HG02678 (cell line): ENCODE measurements around the gene PSMB1.

Experiments used
- ATAC-seq: cut with Tn5 transposase; IDR thresholded peaks from one replicate; pipeline ENCODE4 v1.9.1; 2021; ENCODE audit warnings: mild to moderate bottlenecking, moderate library complexity; ENCODE audit not compliant: unreplicated experiment

PSMB1 gene

DNA sequence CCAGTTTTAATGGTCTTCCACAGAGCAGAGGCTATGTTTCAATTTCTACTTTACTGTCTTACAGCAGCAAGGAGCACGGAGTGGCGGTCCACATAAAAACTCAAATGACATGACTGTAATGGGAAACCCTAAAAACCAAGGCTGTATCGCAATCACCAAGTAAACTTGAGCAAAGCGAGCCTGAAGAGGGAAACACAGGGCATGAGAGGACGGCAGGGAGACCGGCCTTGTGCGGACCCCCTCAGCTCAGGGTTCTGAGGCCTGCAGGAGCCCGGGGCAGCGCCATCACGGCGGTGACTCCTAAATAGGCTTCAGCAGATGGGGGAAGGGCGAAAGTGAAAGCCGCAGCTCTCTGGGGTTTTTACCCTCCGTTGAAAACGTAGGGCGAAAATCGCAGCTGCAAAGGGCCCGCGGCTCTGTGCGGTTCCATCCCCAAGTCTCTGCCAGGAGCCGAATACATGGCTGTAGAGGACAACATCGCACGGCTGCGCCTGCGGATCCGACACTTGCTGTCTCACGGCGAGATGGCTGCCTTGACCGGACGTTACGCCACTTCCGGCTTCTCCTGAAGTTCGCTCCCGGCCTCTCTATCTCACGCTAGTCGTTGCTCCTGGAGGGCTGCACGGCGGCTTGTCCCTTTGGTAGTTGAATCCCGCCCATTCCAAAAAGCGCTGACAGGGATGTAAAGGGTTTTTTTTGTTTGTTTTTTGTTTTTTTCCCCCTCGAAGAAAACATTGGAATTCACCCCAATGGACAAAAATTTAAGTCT, at the start of gene PSMB1:
Gene PSMB1, minus strand, starts transcription at position 543 of the 769 bp plus-strand sequence. Its CDS starts 65 bp downstream, at position 478.
- peak; percentile 56 for ATAC-seq

DNA sequence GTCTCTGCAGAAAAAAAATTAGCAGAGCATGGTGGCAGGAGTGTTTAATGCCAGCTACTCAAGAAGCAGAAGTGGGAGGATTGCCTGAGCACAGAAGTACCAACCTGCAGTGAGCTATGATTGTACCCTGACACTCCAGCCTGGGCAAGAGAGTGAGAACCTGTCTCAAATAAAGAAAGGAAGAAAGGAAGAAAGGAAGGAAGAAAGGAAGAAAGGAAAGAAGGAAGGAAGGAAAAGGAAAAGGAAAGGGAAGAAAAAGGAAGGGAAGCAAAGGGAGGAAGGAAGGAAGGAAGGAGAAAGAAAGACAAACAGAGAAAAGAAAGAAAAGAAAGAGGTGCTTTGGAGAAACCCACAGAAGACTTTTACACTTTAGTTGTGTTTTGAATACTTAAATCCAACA, 44.2 kb upstream of the PSMB1 start:
- no peak for ATAC-seq

DNA sequence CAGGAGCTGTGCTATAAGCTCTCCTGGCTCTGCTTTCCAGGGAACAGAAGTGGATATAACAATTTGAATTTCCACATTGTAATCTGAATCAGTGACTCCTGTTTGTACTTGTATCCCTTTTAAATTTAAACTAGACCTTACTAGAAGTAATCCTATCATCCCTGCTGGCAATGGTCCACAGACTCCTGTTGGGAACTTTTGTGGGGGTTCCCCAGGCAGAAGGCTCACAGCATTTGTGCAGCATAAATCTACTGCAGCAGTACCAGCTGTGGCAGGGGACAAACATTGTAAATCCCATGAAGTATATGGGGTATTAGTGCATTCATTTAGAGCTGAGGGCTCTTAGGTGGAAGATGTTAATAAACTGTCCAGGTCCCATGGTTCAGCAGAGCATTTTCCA, 43.3 kb upstream of the PSMB1 start:
- ATAC-seq = no peak

DNA sequence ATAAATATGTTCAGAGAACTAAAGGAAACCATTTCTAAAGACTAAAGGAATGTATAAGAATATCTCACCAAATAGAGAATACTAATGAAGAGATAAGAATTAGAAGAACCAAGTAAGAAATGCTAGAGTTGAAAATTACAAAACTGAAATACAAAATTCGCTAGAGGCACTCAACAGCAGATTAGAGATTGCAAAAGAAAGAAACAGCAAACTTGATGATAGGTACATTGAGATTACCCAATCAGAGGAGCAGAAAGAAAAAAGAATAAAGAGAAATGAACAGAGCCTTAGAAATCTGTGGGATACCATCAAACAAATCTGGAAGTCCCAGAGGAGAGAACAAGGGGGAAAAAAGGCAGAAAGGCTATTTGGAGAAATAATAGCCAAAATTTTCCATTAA, 37.6 kb upstream of the PSMB1 start:
- no peak for ATAC-seq

DNA sequence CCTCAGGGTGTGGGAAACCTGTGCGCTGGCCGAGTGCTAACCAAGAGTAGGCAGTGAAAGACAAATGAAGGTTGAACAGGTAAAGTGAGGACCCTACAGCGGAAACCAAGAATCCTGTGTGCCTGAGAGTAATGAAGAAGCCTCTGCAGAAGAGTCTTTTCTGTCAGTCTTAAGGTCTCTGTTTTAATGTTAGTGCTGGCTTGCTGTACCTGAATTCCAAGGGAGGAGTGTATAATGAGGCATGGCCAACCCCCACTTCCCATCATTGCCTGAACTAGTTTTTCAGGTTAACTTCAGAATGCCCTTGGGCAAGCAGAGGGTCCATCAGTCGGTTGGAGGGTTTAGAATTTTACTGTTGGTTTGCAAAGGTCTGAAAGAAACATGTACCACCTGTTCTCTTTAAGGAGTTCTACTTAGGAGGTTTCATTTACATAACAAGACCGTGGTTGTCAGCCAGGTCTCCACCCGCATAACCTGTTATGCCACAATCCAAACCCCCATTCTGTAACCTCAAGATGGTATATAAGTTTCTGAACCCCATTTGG, 31.9 kb upstream of the PSMB1 start:
- ATAC-seq = peak; percentile 28

DNA sequence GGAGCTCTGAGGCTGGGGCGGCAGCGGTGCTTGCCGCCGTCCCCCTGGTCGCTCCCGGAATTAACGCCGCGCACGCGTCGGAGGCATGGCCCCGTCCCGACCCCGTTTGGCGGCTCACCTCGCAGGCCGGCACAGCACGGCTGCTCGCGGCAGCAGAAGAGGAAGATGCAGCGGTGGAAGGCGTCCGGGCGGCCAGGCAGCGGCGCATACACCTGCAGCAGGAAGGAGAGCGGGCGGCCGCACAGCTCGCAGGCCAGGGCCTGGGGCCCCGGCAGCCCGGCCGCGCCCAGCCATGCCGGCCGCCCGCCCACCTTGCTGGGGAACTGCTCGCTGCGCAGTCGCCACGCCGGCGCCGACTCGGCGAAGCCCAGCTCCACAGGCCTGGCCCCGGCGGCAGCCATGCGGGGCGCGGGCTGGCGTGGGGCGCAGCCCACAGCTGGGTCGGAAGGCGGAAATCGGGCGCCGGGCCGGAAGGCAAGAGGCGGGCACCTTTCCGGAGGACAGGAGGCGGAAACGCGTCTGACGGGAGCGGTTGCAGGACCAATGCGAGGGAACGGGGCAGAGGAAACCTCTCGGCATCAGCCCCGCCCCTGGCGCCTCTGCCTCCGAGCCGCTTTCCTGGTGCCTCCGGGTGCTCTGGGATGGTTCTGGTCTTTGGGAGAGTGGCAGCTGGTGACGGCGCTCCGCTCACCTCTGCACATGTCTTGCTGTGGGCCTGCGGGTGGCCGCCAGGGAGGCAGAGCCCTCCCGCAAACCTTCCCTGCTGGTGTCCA, 31.3 kb upstream of the PSMB1 start, which contains the start of gene PDCD2:
Gene PDCD2, minus strand, starts transcription at position 457 of the 773 bp plus-strand sequence. Its CDS starts 56 bp downstream, at position 401.
- peak; percentile 98 for ATAC-seq

DNA sequence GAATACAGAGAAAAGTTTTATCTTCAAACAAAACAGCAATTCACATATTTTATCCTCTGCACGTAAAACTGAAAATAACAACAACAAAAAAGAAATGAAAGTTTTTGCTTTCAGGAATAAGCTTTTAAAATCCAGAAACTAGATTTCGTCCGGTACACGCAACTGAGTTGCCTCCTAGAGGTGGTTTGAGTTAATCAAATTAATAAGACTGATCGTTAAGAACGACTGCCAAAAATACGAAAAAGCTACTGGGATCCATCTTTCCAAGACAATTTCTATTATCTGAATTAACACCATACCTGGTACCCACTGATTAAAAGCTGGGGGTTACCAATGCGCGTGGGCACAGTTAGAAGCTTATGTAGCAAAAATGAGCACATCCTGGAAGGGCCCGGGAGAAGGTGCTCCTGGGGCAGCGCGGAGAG, 30.7 kb upstream of the PSMB1 start:
- ATAC-seq = no peak

DNA sequence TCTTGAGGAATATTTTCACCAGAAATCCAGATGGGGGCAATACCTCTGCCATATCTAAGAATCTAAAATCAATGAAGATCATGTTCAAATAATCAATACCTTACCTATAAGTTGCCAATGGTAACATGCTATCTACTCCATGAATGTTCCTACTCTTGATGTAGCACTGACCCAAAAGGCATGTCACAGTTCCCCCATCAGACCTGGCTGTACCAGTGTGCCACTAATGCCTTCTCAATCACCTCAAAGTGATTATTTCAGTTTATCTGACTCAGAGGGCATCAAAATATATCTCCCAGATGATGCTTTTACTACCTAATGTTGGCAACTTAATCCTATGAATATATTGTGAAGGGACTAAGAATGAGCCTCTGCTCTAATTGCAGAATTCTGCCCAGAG, 25.8 kb upstream of the PSMB1 start:
- no peak for ATAC-seq

DNA sequence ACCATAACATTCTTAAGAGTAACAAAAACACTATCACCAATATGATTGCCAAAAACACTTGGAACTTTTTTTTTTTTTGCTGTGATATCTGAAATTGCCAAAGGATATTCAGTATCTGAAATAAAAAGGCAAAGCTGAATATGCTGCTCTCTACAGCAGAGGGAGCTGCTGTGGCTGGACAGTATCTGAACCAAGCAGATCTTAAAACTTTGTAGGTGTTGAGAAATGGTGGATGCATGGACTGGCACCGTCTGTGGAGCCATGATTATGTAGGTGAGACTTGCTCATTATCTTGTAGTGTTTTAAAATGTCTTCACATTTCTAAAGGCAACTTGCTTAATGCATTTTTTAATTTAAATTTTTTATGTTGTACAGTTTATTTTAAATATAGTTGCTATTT, 22.1 kb upstream of the PSMB1 start:
- no peak for ATAC-seq

DNA sequence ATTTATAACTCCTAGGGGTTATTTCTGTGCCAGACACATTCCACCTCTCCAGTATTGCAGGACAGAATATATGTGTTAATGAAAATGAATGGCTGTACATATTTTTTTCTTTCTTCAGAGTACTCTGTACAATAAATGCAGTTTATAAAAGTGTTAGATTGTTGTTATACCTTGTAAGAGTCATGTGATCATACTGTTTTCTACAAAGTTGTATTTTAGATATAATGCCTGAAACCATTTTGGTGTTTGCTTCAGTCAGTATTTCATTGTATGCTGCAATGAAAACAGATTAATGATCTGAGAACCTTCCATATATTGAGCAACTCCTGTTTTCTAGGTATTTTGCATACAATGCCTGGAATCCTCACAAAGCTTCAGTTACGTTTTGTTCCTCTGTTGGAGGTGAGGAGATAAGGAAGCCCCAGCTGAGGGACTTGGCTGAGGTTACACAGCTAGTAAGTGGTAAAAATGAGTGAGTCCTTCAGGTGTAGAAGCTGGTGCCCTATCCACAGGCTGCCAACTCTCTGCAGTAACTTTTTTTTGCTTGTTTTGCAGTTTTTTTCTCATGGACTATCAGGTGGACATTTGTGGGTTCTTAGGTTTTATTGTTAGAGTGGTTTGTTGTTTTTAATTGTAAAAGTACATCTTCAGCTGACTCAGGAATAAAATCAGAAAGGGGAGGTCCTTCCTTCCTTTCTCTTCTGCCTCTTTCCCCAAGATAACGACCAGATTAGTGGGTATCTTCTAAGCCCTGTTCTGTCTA, 19.8 kb upstream of the PSMB1 start:
- ATAC-seq = no peak

DNA sequence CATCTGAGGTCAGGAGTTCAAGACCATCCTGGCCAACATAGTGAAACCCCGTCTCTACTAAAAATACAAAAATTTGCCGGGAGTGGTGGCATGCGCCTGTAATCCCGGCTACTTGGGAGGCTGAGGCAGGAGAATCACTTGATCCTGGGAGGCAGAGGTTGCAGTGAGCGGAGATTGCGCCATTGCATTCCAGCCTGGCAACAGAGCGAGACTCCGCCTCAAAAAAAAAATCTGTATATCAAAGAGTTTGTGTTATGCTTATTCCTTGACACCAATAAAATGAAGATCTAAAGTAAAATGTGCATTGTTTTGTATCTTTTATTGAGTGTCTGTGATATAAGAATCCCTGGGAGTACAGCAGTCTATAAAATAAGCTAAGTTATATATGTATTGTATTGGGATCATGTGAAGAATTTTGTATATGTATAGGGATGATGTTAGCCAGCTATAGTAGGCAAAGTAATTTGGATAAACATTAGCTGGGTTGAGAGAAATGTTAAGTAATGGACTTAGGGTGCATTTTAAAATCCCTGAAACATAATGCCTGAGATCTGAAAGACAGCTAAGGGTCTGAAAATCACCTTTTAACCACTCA, 11.9 kb upstream of the PSMB1 start:
- no peak for ATAC-seq

DNA sequence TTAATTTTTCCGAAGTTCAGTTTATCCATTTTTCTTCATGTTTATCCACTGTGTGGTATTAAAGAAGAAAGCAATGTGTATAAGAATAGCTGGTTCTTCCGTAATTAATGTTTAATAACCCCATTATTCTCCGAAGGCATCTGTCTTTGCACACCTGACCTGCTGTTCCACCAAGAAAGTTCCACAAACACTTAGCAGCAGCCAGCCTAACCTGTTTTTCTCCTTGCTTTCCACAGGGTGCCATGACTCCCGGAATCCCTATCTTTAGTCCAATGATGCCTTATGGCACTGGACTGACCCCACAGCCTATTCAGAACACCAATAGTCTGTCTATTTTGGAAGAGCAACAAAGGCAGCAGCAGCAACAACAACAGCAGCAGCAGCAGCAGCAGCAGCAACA, 8.4 kb upstream of the PSMB1 start:
- no peak for ATAC-seq

DNA sequence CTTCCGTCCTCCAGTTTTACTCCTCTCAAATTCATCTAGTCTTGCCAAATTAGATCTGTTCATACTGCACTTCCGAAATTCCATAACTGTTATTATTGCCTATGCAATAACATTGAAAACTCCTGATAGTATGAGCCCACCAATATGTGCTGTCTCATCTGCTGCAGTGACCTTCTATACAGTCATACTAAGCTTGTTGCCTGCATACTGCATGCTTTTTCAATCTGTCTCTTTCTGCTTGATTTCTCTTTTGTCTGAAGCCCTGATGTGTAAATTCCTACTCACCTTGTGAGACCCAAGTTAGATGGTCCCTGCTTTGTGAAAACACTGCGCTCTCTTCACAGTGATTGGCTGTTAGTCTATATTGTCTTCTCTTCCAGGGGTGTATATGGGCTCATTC, 2.2 kb upstream of the PSMB1 start:
- ATAC-seq = no peak

DNA sequence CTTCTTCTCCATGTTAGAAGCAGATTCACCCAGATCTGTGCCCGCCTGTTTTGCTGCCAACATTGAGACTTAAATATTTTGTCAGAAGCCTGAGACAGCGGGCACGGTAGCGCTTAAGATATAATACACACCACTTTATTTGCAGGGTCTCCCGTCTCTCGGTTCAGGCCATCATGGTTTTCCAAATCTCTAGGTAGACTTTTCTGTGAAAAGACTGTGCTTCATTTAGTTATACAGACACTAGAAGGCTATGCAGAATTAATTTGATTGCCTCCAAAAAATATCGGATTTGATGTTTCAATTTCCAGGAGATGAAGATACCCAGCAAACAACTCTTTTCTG, 1.7 kb upstream of the PSMB1 start:
- ATAC-seq = no peak

DNA sequence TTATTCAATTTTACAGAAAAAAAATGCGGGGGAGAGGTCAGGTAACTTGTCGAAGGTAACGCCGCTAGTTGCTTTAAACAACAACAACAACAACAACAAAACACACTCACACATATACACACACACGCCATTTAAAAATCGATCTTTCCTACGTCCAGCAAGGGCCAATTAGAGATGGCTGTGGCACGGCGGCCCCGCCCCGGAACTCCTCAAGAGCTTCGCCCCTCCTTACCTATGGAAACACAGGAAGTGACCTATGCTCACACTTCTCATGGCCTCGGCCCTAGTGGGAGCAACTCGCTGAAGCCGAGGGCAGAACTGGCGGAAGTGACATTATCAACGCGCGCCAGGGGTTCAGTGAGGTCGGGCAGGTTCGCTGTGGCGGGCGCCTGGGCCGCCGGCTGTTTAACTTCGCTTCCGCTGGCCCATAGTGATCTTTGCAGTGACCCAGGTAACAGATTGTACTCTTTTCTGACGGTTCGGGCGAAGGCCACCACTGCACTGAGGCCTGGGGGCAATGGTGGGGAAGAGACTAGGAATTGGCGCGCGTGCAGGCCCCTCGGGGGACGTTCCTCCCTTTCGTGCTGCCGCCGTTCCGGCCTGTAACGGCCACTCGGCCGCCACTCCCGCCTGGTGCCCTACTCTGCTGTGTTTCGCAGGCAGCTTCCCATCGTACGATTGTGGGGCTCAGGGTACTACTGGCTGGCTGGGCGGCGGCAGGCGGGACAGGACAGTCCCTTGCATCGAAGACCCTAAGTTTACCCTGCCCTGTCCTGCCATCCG, 1.1 kb upstream of the PSMB1 start, which contains the start of gene TBP:
Gene TBP, plus strand, starts transcription at position 357 of the 783 bp plus-strand sequence. CDS start 2,661 bp downstream, outside the sequence.
- ATAC-seq = peak; percentile 95

DNA sequence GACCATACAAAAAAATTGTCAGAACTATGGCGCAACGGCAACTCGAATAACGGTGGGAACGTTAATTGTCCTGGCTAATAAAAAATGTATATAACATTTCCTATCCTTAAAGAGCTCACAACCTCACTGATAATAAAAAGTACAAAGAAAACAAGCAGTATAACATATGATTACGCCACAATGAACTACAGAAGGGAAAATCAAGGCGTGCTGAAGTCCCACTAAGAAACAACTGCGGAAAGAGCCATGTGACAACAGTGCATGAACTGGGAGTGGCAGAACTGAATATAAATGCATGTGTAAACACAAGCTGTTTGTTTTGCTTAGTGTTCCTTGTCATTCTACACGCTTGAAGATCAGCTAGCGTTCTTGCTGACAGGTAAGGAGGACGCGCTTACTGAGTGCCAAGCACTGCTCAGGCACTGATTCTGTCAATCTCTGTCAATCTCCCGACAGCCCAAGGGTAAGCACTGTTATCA, 466 bp upstream of the PSMB1 start:
- ATAC-seq = peak; percentile 33

DNA sequence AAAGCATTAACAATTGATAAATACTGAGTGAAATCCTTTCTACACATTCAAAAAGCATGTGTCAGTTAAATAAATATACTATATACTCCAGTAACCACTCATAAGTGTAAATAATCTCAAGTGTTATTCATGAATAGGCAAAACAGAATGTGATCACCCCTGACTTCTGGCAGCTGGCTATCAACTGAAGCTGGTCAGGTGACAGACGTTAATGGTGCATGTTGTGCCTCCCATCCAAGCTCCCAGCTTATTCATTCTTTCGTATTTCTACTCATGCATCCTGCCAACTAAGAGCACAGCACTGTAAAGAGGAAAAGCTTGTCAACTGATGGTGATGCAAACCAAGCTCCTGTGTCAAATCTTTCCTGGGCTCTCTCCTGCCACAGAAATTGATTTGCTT, 7.7 kb downstream of the PSMB1 start:
- ATAC-seq = no peak

DNA sequence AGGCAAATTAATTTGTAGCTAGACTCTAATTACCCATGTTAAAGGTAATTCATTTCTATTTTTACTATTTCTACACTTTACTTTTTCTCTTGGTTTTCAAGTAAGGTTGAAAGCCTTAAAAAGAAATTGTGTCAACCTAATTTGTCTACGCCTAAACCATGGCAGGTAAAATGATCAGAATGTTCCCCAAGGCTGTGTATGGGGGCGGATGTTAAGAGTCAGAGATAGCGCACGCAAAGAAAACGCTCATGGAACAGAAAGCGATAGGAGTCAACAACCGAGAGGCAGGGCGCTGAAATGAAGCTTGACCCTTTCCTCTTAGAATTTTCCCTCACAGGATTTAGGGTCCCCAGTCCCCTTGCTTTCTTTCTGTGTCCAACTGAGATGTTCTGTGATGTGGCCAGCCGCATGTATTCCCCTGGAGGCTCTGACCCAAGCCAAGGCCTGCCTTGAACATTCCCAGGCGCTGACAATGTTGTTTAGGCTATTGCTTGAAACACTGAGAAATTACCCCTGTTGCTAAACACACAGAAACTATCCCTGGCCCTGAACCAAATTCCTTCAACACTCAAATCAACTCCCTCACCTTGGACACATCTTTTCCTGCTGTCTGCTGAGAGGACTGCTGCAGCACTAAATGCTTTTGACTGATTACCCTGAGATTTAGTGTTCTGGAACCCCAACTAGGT, 10.9 kb downstream of the PSMB1 start:
- no peak for ATAC-seq

DNA sequence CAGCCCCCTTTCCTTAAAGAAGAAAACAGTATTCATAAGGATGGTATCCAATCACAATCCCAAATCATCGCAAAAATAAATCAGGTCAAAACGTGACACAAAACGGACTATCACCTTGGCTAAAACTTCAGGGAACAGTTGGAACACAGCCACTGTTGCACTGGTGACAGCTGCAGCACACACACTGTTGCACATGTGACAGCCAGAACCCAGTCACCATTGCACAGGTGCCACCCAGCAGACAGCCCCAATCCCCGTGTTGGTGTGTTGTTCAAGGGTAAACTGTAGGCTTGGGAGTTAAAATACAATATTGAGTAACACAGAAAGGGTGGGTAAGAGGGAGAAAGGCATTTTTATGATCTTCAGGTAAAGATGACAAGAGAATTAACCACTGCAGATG, 15.8 kb downstream of the PSMB1 start:
- ATAC-seq = no peak
